PC-9 (cell line): Measurements from ENCODE around the gene TSR3. TPM values are rescaled to one million over a fixed set of nuclear protein-coding genes. Genes with fewer than 3 reads are reported as not detected.

ENCODE experiments used
- BruUV-seq: library from RNA; stranded (reverse); fragments of 400-500 nt; replicated peaks from 2 replicates; lab custom pipeline; 2021; lab: Mats Ljungman, UMichigan
- CTCF ChIA-PET: fragments of 300-600 bp; sonication (Branson Sonifier 250); formaldehyde crosslinking; loops from one replicate; lab custom pipeline; 2022; ENCODE audit warnings: antibody characterized with exemption; lab: Charles Lee
- POLR2A ChIA-PET: fragments of 300-600 bp; sonication (Branson Sonifier 250); formaldehyde crosslinking; loops from one replicate; lab custom pipeline; 2022; ENCODE audit warnings: antibody characterized with exemption; ENCODE audit not compliant: unreplicated experiment; lab: Charles Lee
- DNase-seq, 2 experiments: peaks; one replicate each; pipeline versions ENCODE4 v3.0.0 to v3.0.0-alpha.2; 2015 to 2022; ENCODE audit warnings: mixed read lengths in 1 of 2
- H2AFZ ChIP-seq: fragments of 200-600 bp; sonication (generic); 2 replicates; pipeline ENCODE4 v1.8.1; 2017; ENCODE audit warnings: antibody characterized with exemption
- H3F3A ChIP-seq: fragments of 200-600 bp; sonication (generic); 2 replicates; pipeline ENCODE4 v1.8.1; 2017; ENCODE audit warnings: antibody characterized with exemption, mild to moderate bottlenecking, low read depth; ENCODE audit not compliant: insufficient read depth
- H3K27ac ChIP-seq: fragments of 200-600 bp; sonication (generic); 2 replicates; pipeline ENCODE4 v1.6.1; 2016; ENCODE audit warnings: mixed run types
- H3K27me3 ChIP-seq: fragments of 200-600 bp; sonication (generic); 2 replicates; pipeline ENCODE4 v1.6.1; 2016; ENCODE audit warnings: low read depth, mixed run types; ENCODE audit not compliant: insufficient read depth
- H3K36me3 ChIP-seq: fragments of 200-600 bp; sonication (generic); 2 replicates; pipeline ENCODE4 v1.6.1; 2016; ENCODE audit warnings: low read depth, mixed run types
- H3K4me1 ChIP-seq: fragments of 200-600 bp; sonication (generic); replicated peaks from 2 replicates; pipeline ENCODE4 v1.6.1; 2016; ENCODE audit warnings: mixed run types; ENCODE audit not compliant: insufficient read depth
- H3K4me2 ChIP-seq: fragments of 200-600 bp; sonication (generic); 2 replicates; pipeline ENCODE4 v1.6.1; 2017; ENCODE audit warnings: mixed run types
- H3K4me3 ChIP-seq: fragments of 200-600 bp; sonication (generic); 2 replicates; pipeline ENCODE4 v1.6.1; 2016; ENCODE audit warnings: mixed run types
- H3K79me2 ChIP-seq: fragments of 200-600 bp; sonication (generic); 2 replicates; pipeline ENCODE4 v1.6.1; 2017; ENCODE audit warnings: low read depth, mixed run types
- H3K9me2 ChIP-seq: fragments of 200-600 bp; sonication (generic); 2 replicates; pipeline ENCODE4 v1.8.1; 2017; ENCODE audit warnings: mild to moderate bottlenecking; ENCODE audit not compliant: insufficient read depth
- H3K9me3 ChIP-seq: fragments of 200-600 bp; sonication (generic); 2 replicates; pipeline ENCODE4 v1.8.1; 2016; ENCODE audit warnings: low read depth; ENCODE audit not compliant: insufficient read depth
- H4K20me1 ChIP-seq: fragments of 200-600 bp; sonication (generic); 2 replicates; pipeline ENCODE4 v1.8.1; 2017; ENCODE audit not compliant: insufficient read depth
- CTCF ChIP-seq: fragments of 200-600 bp; sonication (generic); conservative IDR thresholded peaks from 2 replicates; pipeline ENCODE4 v1.6.1; 2017; ENCODE audit warnings: mixed run types, antibody characterized with exemption, mild to moderate bottlenecking, moderate library complexity
- EZH2 ChIP-seq: fragments of 200-600 bp; sonication (generic); IDR thresholded peaks from 2 replicates; pipeline ENCODE4 v1.8.0; 2017; ENCODE audit warnings: antibody characterized with exemption, low read depth
- intact Hi-C: fragments of 100-400 bp; cut with micrococcal nuclease; formaldehyde crosslinking; loops from one replicate; pipeline ENCODE4 v1.10.0; 2022; ENCODE audit not compliant: unreplicated experiment
- total RNA-seq: library from RNA; stranded (reverse); gene quantifications from 2 replicates; pipeline ENCODE4 v1.2.3, GENCODE V29; 2021

Gene TSR3
- total RNA-seq, 1 experiment from 2014 or later, result 69.5 TPM

GRCh38 chr16:1325673-1326371 is 25.9 kb downstream of the TSR3 start:
- H3K9me2 ChIP-seq, result no peaks in the 10 kb centered on the region
- ChIA-PET CTCF (no interaction called here), POLR2A (interaction anchor here (0.6 kb wide), 1 partner anchor 30 kb away, joined by 3 read pairs; no protein-coding TSS in a partner anchor)
- H3F3A ChIP-seq, result peaks cover 13% of the 10 kb centered on the region; the same call in 1 of the 2 replicates
- no TSS peak for BruUV-seq
- no peak overlapping the region for H2AFZ ChIP-seq
- H3K9me3 ChIP-seq, result no peaks in the 10 kb centered on the region
- intact Hi-C loops, result no loop called here
- no peak overlapping the region for H3K4me3 ChIP-seq
- H3K36me3 ChIP-seq, result no peaks in the 10 kb centered on the region; the same call in 1 of the 2 replicates
- H3K4me2 ChIP-seq, result no peak overlapping the region
- no peak for DNase-seq
- no peaks in the 10 kb centered on the region for H3K27me3 ChIP-seq
- no peaks in the 10 kb centered on the region for H3K79me2 ChIP-seq
- TF ChIP-seq CTCF (no peak), EZH2 (no peak)
- no peak overlapping the region for H3K27ac ChIP-seq
- H4K20me1 ChIP-seq, result peaks cover 6% of the 10 kb centered on the region
- H3K4me1 ChIP-seq, result no peaks in the 10 kb centered on the region

- H3F3A ChIP-seq, result peaks cover 13% of the 10 kb centered on the region; the same call in 1 of the 2 replicates
- BruUV-seq, result no TSS peak
- TF ChIP-seq CTCF (no peak), EZH2 (no peak)
- H3K9me3 ChIP-seq, result no peaks in the 10 kb centered on the region
- CTCF ChIA-PET, result no interaction called here
- peaks cover 6% of the 10 kb centered on the region for H4K20me1 ChIP-seq
- no peak overlapping the region for H3K27ac ChIP-seq
- intact Hi-C loops, result no loop called here
- no peak overlapping the region for H3K4me3 ChIP-seq
- DNase-seq, result no peak
- no peaks in the 10 kb centered on the region for H3K4me1 ChIP-seq
- no peaks in the 10 kb centered on the region for H3K27me3 ChIP-seq
- H3K4me2 ChIP-seq, result no peak overlapping the region
- H3K79me2 ChIP-seq, result no peaks in the 10 kb centered on the region
- H3K36me3 ChIP-seq, result no peaks in the 10 kb centered on the region; the same call in 1 of the 2 replicates
- no peak overlapping the region for H2AFZ ChIP-seq
- POLR2A ChIA-PET, result no interaction called here
- no peaks in the 10 kb centered on the region for H3K9me2 ChIP-seq
Observed at GRCh38 chr16:1325261-1325660, 26.4 kb downstream of the TSR3 start.

- Histone ChIP-seq H3K79me2 (no peaks in the 10 kb centered on the region), H4K20me1 (peaks cover 11% of the 10 kb centered on the region), H3K36me3 (peaks cover 7% of the 10 kb centered on the region; the same call in 1 of the 2 replicates), H3K9me3 (no peaks in the 10 kb centered on the region), H3K27me3 (no peaks in the 10 kb centered on the region), H3K4me3 (no peak overlapping the region), H3K27ac (no peak overlapping the region), H3K9me2 (no peaks in the 10 kb centered on the region), H3F3A (peaks cover 13% of the 10 kb centered on the region; the same call in 1 of the 2 replicates), H2AFZ (no peak overlapping the region), H3K4me1 (no peaks in the 10 kb centered on the region), H3K4me2 (no peak overlapping the region)
- CTCF ChIA-PET, result no interaction called here
- BruUV-seq, result no TSS peak
- TF ChIP-seq CTCF, result no peak
- no peak for TF ChIP-seq EZH2
- intact Hi-C loops, result no loop called here
- POLR2A ChIA-PET, result no interaction called here
- no peak for DNase-seq
Observed at GRCh38 chr16:1324286-1324826, 27.3 kb downstream of the TSR3 start.
